K562 (cell line): ENCODE data around the gene APBB2. TPM values are rescaled to one million over a fixed set of nuclear protein-coding genes. Genes with fewer than 3 reads are reported as not detected.

Experiments
- ADNP ChIP-seq: fragments of 200-800 bp; sonication (Bioruptor generic); IDR thresholded peaks from 2 replicates; pipeline ENCODE4 v1.6.1; 2016; ENCODE audit warnings: missing genetic modification characterization, missing compliant biosample characterization
- BRF1 ChIP-seq: IDR thresholded peaks from 3 replicates; pipeline ENCODE4 v1.6.1; 2011; ENCODE audit warnings: borderline replicate concordance, mild to moderate bottlenecking; ENCODE audit not compliant: insufficient read length; ENCODE audit errors: extremely low read depth
- CBFA2T2 ChIP-seq: fragments of 450-650 bp; conservative IDR thresholded peaks from 2 replicates; pipeline ENCODE4 v1.6.1; 2017; ENCODE audit warnings: mild to moderate bottlenecking
- CUX1 ChIP-seq: fragments of 200-800 bp; sonication (Bioruptor generic); IDR thresholded peaks from 2 replicates; pipeline ENCODE4 v1.6.1; 2016; ENCODE audit warnings: missing genetic modification characterization, missing compliant biosample characterization
- NR4A1 ChIP-seq, 2 experiments: fragments of 250-450 bp in 1 of 2; fragments of 450-650 bp in 1 of 2; sonication (Bioruptor Pico) in 1 of 2; IDR thresholded peaks; 2 replicates each; pipeline versions ENCODE4 v1.4.0 to v1.6.1; 2016 to 2020; ENCODE audit warnings: mild to moderate bottlenecking in 2 of 2, missing compliant biosample characterization in 1 of 2, missing genetic modification characterization in 1 of 2, moderate library complexity in 1 of 2
- PHF8 ChIP-seq: fragments of 200-600 bp; sonication (generic); IDR thresholded peaks from 2 replicates; pipeline ENCODE4 v1.6.1; 2012; ENCODE audit warnings: mixed run types, mild to moderate bottlenecking, inconsistent platforms, low read length, moderate library complexity, borderline replicate concordance
- TEAD1 ChIP-seq, 2 experiments: fragments of 450-650 bp in 1 of 2; sonication (generic) in 1 of 2; formaldehyde crosslinking; IDR thresholded peaks; 2 replicates each; pipeline versions ENCODE4 v1.4.0 to v1.8.0; 2020 to 2022; ENCODE audit warnings: mild to moderate bottlenecking in 2 of 2, missing genetic modification reagents in 1 of 2
- polyA plus RNA-seq, 8 experiments: library from polyadenylated mRNA; depleted of rRNA in 4 of 8; stranded (reverse) in 5 of 8; unstranded in 3 of 8; fragments of >200 nt; fragmentation: Nextera tagmentation in 2 of 8; fragmentation: Illumina TruSeq in 1 of 8; extraction: Ambion mirVana in 2 of 8; extraction: Trizol in 1 of 8; gene quantifications; 2 replicates each; pipeline versions ENCODE4 v1.2.1 to v1.2.3, GENCODE V29; 2011 to 2014; ENCODE audit warnings: inconsistent platforms in 1 of 8, missing spikeins in 1 of 8
- total RNA-seq, 7 experiments: library from RNA; depleted of rRNA in 6 of 7; stranded (reverse); fragments of >200 nt in 6 of 7; fragmentation: Illumina TruSeq in 2 of 7; extraction: Trizol in 2 of 7; gene quantifications; 2 replicates each; pipeline versions ENCODE4 v1.2.1 to v1.2.3, GENCODE V29; 2011 to 2021; ENCODE audit warnings: low replicate concordance in 1 of 7
- TF ChIP-seq, protein P1 (sequence below), 2 experiments: fragments of 450-650 bp in 1 of 2; IDR thresholded peaks; 2 replicates each; pipeline ENCODE4 v1.6.1; 2011 to 2017; ENCODE audit warnings: low read depth in 2 of 2, antibody characterized with exemption in 1 of 2, borderline replicate concordance in 1 of 2, low read length in 1 of 2, mild to moderate bottlenecking in 1 of 2, mixed read lengths in 1 of 2; ENCODE audit not compliant: control insufficient read depth in 1 of 2

The APBB2 gene
- total and polyA plus RNA-seq, 9 of the 15 experiments (the other 6 are each of a cell fraction or from before 2014, with no cell fraction given): 0.08 to 2.1 (median 1.4) TPM

DNA sequence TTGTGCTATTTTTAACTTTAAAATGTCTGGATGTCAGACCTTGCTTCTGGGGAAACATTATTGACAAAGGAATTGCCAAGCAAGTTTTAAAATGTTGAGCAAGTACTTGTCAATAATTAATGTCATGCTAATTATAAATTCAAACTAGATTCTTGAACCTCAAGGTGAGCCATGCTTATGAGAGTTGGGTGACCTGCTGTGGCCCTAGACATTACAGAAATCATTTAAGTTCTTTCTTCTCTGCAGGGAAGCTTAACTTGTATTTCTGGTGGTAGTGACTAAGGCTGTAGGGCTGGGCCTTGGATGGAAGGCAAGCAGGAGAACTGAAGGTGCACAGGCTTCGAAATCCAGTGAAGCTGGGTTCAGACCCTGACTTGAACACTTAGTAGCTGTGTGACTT lies 27.6 kb upstream of the APBB2 start (continued):
- TF ChIP-seq CUX1 (CRISPR knock-in tag) (no peak), PHF8 (no peak), TEAD1 (CRISPR knock-in tag; IDR thresholded peaks at IDR 0.05) (no peak), NR4A1 (CRISPR knock-in tag; IDR thresholded peaks at IDR 0.05) (no peak), NR4A1 (tag; IDR thresholded peaks at IDR 0.05) (no peak), BRF1 (no peak), ADNP (tag) (no peak), CBFA2T2 (no peak)
- TF ChIP-seq, protein P1, sequence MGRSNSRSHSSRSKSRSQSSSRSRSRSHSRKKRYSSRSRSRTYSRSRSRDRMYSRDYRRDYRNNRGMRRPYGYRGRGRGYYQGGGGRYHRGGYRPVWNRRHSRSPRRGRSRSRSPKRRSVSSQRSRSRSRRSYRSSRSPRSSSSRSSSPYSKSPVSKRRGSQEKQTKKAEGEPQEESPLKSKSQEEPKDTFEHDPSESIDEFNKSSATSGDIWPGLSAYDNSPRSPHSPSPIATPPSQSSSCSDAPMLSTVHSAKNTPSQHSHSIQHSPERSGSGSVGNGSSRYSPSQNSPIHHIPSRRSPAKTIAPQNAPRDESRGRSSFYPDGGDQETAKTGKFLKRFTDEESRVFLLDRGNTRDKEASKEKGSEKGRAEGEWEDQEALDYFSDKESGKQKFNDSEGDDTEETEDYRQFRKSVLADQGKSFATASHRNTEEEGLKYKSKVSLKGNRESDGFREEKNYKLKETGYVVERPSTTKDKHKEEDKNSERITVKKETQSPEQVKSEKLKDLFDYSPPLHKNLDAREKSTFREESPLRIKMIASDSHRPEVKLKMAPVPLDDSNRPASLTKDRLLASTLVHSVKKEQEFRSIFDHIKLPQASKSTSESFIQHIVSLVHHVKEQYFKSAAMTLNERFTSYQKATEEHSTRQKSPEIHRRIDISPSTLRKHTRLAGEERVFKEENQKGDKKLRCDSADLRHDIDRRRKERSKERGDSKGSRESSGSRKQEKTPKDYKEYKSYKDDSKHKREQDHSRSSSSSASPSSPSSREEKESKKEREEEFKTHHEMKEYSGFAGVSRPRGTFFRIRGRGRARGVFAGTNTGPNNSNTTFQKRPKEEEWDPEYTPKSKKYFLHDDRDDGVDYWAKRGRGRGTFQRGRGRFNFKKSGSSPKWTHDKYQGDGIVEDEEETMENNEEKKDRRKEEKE (IDR thresholded peaks at IDR 0.05; ENCODE audit: borderline replicate concordance in 1 of 2, control insufficient read depth in 1 of 2, low read depth in 2 of 2, low read length in 1 of 2): no peak
